SK-N-SH (cell line): ENCODE data around the gene PPP1R3F.

Source experiments
- ELF1 ChIP-seq: IDR thresholded peaks from 2 replicates; pipeline ENCODE4 v1.4.0; 2012
- EP300 ChIP-seq, 2 experiments: IDR thresholded peaks; 2 replicates each; pipeline versions ENCODE4 v1.4.0 to v1.6.1; 2012; ENCODE audit warnings: borderline replicate concordance in 1 of 2, low read depth in 1 of 2, low read length in 1 of 2
- RAD21 ChIP-seq: IDR thresholded peaks from 2 replicates; pipeline ENCODE4 v1.6.1; 2012; ENCODE audit warnings: mild to moderate bottlenecking, low read length
- RFX5 ChIP-seq: IDR thresholded peaks from 2 replicates; pipeline ENCODE4 v1.6.1; 2012; ENCODE audit warnings: mild to moderate bottlenecking, improper control_type of control experiment, low read length
- SIN3A ChIP-seq: IDR thresholded peaks from 2 replicates; pipeline ENCODE4 v1.6.1; 2012; ENCODE audit warnings: low read depth, mild to moderate bottlenecking, low read length, moderate library complexity, borderline replicate concordance
- YY1 ChIP-seq: IDR thresholded peaks from 2 replicates; pipeline ENCODE4 v1.4.0; 2012; ENCODE audit warnings: low read depth, mild to moderate bottlenecking
- TF ChIP-seq, protein P1 (sequence below): fragments of 200-600 bp; sonication (generic); IDR thresholded peaks from 2 replicates; pipeline ENCODE4 v1.6.1; 2017; ENCODE audit warnings: antibody characterized with exemption, mild to moderate bottlenecking, moderate library complexity
- TF ChIP-seq, protein P2 (sequence below): IDR thresholded peaks from 2 replicates; pipeline ENCODE4 v1.4.0; 2012; ENCODE audit warnings: low read depth, borderline replicate concordance
- TF ChIP-seq, protein P3 (sequence below): IDR thresholded peaks from 2 replicates; pipeline ENCODE4 v1.4.0; 2012; ENCODE audit warnings: low read depth, borderline replicate concordance
- TF ChIP-seq, protein P4 (sequence below): fragments of 150-350 bp; IDR thresholded peaks from 2 replicates; pipeline ENCODE4 v1.6.1; 2017; ENCODE audit warnings: antibody characterized with exemption, low read length, low read depth, borderline replicate concordance
- TF ChIP-seq, protein P5 (sequence below): IDR thresholded peaks from 2 replicates; pipeline ENCODE4 v1.6.1; 2012; ENCODE audit warnings: mild to moderate bottlenecking, low read depth, low read length, moderate library complexity
- TF ChIP-seq, protein P6 (sequence below): IDR thresholded peaks from 2 replicates; pipeline ENCODE4 v1.4.0; 2012; ENCODE audit warnings: low read depth

DNA sequence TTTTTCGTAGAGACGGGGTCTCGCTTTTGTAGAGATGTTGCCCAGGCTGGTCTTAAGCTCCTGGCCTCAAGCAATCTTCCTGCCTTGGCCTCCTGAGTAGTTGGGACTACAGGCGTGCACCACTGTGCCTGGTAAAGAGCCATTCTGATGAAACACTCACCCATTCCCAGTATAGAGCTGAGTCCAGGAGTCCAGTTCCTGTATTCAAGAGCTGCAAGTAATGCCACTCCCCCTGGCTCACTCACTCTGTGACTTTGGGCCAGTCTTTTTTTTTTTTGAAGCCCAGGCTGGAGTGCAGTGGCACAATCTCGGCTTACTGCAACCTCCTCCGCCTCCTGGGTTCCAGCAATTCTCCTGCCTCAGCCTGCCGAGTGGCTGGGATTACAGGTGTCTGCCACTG is 30.9 kb upstream of the PPP1R3F start:
- no peak for TF ChIP-seq RFX5
- TF ChIP-seq, protein P1, sequence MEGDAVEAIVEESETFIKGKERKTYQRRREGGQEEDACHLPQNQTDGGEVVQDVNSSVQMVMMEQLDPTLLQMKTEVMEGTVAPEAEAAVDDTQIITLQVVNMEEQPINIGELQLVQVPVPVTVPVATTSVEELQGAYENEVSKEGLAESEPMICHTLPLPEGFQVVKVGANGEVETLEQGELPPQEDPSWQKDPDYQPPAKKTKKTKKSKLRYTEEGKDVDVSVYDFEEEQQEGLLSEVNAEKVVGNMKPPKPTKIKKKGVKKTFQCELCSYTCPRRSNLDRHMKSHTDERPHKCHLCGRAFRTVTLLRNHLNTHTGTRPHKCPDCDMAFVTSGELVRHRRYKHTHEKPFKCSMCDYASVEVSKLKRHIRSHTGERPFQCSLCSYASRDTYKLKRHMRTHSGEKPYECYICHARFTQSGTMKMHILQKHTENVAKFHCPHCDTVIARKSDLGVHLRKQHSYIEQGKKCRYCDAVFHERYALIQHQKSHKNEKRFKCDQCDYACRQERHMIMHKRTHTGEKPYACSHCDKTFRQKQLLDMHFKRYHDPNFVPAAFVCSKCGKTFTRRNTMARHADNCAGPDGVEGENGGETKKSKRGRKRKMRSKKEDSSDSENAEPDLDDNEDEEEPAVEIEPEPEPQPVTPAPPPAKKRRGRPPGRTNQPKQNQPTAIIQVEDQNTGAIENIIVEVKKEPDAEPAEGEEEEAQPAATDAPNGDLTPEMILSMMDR = no peak
- TF ChIP-seq, protein P2, sequence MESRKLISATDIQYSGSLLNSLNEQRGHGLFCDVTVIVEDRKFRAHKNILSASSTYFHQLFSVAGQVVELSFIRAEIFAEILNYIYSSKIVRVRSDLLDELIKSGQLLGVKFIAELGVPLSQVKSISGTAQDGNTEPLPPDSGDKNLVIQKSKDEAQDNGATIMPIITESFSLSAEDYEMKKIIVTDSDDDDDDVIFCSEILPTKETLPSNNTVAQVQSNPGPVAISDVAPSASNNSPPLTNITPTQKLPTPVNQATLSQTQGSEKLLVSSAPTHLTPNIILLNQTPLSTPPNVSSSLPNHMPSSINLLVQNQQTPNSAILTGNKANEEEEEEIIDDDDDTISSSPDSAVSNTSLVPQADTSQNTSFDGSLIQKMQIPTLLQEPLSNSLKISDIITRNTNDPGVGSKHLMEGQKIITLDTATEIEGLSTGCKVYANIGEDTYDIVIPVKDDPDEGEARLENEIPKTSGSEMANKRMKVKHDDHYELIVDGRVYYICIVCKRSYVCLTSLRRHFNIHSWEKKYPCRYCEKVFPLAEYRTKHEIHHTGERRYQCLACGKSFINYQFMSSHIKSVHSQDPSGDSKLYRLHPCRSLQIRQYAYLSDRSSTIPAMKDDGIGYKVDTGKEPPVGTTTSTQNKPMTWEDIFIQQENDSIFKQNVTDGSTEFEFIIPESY = no peak
- no peak for TF ChIP-seq YY1
- TF ChIP-seq ELF1 = no peak
- no peak for TF ChIP-seq EP300 (IDR thresholded peaks at IDR 0.05; ENCODE audit: borderline replicate concordance in 1 of 2, low read depth in 1 of 2, low read length in 1 of 2)
- TF ChIP-seq, protein P3, sequence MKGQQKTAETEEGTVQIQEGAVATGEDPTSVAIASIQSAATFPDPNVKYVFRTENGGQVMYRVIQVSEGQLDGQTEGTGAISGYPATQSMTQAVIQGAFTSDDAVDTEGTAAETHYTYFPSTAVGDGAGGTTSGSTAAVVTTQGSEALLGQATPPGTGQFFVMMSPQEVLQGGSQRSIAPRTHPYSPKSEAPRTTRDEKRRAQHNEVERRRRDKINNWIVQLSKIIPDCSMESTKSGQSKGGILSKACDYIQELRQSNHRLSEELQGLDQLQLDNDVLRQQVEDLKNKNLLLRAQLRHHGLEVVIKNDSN = no peak
- TF ChIP-seq, protein P4, sequence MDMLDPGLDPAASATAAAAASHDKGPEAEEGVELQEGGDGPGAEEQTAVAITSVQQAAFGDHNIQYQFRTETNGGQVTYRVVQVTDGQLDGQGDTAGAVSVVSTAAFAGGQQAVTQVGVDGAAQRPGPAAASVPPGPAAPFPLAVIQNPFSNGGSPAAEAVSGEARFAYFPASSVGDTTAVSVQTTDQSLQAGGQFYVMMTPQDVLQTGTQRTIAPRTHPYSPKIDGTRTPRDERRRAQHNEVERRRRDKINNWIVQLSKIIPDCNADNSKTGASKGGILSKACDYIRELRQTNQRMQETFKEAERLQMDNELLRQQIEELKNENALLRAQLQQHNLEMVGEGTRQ = no peak
- TF ChIP-seq, protein P5, sequence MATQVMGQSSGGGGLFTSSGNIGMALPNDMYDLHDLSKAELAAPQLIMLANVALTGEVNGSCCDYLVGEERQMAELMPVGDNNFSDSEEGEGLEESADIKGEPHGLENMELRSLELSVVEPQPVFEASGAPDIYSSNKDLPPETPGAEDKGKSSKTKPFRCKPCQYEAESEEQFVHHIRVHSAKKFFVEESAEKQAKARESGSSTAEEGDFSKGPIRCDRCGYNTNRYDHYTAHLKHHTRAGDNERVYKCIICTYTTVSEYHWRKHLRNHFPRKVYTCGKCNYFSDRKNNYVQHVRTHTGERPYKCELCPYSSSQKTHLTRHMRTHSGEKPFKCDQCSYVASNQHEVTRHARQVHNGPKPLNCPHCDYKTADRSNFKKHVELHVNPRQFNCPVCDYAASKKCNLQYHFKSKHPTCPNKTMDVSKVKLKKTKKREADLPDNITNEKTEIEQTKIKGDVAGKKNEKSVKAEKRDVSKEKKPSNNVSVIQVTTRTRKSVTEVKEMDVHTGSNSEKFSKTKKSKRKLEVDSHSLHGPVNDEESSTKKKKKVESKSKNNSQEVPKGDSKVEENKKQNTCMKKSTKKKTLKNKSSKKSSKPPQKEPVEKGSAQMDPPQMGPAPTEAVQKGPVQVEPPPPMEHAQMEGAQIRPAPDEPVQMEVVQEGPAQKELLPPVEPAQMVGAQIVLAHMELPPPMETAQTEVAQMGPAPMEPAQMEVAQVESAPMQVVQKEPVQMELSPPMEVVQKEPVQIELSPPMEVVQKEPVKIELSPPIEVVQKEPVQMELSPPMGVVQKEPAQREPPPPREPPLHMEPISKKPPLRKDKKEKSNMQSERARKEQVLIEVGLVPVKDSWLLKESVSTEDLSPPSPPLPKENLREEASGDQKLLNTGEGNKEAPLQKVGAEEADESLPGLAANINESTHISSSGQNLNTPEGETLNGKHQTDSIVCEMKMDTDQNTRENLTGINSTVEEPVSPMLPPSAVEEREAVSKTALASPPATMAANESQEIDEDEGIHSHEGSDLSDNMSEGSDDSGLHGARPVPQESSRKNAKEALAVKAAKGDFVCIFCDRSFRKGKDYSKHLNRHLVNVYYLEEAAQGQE = no peak
- no peak for TF ChIP-seq SIN3A
- TF ChIP-seq RAD21 = no peak
- TF ChIP-seq, protein P6, sequence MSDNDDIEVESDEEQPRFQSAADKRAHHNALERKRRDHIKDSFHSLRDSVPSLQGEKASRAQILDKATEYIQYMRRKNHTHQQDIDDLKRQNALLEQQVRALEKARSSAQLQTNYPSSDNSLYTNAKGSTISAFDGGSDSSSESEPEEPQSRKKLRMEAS = no peak
